ENCODE measurements around the gene PSMA7. TPM values are rescaled to one million over a fixed set of nuclear protein-coding genes. Genes with fewer than 3 reads are reported as not detected.

The PSMA7 gene
- 237 and 282 TPM in 2 replicates for total RNA-seq (ENCODE audit: low replicate concordance)

DNA sequence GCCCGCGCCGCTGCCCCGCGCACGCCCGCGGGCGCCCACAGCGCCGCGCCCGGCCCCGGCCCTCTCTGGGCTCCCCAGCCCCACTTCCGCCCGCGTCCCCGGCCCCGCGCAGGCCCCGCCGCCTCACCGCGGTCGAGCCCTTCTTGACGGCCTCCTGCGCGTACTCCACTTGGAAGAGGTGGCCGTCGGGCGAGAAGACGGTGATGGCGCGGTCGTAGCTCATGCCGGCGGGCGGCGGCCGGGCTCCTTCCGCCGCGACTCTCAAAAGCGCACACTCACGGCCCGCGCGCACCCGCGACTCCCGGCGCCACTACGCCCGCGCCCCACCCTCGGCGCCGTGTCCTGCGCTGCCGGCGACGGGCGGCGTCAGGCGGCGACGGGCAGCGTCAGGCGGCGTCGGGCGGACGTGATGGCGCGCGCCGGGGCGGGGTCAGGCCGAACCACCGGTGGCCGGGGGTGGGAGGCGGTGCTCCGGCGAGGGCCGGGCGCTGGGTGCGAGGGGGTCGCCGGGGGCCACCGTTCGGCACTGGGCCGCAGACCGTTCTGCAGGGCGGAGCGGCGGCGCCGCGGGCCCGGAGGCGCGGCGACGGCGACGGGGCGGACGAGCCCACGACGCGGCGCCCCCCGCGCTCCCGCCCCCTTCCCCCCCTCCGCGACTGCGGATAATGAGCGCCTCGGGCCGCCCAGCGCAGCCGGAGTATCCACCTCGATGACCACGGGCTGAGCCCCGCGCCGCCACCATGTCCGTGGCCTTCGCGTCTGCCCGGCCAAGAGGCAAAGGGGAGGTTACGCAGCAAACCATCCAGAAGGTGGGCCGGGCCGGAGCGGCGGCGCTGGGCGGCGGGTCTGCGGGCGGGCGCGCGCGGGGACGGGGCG is at the start of gene PSMA7, which contains the start of gene SS18L1:
Gene PSMA7, minus strand, starts transcription at position 314 of the 876 bp plus-strand sequence. Its CDS starts 91 bp downstream, at position 223.
Gene SS18L1, plus strand, starts transcription at position 689 of the 876 bp plus-strand sequence. Its CDS starts 52 bp downstream, at position 741.
- TF ChIP-seq, protein P1, sequence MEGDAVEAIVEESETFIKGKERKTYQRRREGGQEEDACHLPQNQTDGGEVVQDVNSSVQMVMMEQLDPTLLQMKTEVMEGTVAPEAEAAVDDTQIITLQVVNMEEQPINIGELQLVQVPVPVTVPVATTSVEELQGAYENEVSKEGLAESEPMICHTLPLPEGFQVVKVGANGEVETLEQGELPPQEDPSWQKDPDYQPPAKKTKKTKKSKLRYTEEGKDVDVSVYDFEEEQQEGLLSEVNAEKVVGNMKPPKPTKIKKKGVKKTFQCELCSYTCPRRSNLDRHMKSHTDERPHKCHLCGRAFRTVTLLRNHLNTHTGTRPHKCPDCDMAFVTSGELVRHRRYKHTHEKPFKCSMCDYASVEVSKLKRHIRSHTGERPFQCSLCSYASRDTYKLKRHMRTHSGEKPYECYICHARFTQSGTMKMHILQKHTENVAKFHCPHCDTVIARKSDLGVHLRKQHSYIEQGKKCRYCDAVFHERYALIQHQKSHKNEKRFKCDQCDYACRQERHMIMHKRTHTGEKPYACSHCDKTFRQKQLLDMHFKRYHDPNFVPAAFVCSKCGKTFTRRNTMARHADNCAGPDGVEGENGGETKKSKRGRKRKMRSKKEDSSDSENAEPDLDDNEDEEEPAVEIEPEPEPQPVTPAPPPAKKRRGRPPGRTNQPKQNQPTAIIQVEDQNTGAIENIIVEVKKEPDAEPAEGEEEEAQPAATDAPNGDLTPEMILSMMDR (IDR thresholded peaks at IDR 0.05; ENCODE audit: insufficient read depth, low read length), result no peak
- peak; percentile 78 for DNase-seq (ENCODE audit: low read depth)
- peak within 1 kb of the TSS; percentile 77 for H3K4me3 ChIP-seq (ENCODE audit: low read depth, low read length)

DNA sequence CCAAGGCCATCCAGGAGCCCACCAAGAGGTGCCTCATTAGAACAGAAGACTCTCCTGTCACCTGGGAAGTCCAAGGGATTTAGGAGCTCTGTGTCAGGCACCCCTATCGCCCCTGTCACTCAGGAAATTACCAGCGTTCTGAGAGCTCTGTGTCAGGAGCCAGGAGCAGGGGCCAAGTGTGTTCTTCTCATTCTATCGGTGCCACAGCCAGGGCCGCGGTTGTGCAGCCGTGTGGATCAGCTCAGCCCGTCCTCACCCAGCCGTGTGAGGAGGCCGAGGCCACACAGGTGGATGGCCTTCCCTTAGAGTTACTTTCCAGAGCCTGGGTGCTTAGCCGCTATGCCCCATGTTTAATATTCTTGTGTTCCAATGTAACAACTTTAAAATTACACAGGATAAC is 49.4 kb upstream of the PSMA7 start:
- TF ChIP-seq, protein P1 (IDR thresholded peaks at IDR 0.05; ENCODE audit: insufficient read depth, low read length), result no peak
- DNase-seq (ENCODE audit: low read depth), result no peak
- no peak overlapping the region for H3K4me3 ChIP-seq (ENCODE audit: low read depth, low read length)

DNA sequence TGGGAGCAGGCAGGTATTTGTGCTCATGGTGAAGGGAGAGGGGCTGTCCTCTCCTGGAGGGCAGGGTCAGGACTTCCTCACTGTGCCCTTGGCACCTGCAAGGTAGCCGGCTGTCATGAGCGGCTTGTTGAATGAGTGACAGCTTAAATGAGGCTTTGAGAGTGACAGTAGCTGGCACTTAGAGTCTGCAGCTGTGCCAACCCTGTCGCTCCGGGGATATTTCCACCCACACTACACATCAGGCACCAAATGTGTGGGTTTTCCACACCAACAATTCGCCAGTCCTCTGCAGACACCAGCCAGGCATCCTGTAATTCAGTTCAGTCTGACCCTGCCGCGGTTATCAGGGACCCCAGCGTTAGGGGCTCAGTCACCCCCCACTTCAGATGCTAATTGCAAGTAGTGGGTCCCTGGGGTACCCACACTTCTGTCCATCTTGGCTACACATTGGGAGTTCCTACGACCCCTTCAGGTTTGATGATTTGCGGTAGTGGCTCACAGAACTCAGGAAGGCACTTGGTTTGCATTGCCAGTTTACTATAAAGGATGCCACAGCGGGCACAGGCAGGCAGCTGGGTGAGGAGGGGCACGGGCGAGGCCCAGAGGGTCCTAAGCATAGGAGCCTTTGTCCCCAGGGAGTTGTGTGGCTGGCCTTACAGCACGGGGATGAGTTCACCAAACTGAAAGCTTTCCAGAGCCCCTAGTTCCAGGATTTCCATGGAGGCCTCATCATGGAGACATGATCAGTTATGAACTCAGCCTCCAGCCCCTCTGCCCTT is 48.8 kb upstream of the PSMA7 start:
- no peak overlapping the region for H3K4me3 ChIP-seq (ENCODE audit: low read depth, low read length)
- TF ChIP-seq, protein P1 (IDR thresholded peaks at IDR 0.05; ENCODE audit: insufficient read depth, low read length), result no peak
- no peak for DNase-seq (ENCODE audit: low read depth)

DNA sequence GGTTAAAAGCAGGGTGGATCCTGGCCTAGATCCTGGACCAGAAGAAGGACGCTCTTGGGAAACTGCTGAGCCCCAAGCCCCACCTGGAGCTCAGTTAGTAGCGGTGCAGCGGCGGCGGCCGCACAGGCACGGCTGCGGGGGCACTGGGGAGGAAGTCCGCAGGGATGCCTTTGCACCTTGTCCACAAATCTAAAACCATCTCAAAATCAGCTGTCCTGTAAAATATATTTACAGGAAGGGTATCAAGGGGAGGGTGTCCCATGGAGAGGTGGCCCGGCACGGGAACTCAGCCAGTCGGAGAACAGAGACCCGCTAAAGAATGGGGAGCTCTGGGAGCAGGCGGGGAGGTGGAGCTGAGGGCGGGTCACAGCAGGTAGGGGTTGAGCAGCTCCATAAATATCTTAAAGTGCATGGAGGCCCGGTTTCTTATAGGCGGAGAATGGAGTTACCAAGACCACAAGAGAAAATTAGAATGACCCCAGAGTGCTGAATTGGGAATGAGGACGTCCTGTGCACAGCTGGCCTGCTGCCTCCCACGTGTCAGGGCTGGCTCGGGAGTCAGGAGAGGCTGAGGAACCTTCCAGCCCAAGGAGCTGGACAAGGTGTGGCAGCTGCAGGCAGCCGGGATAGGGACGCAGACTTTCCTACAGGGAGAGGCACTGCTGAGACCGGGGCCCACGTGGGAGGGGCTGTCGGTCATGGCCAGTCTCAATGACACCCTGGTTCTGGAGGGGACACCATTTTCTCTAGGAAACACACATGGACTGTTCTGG is 47.6 kb upstream of the PSMA7 start:
- H3K4me3 ChIP-seq (ENCODE audit: low read depth, low read length), result no peak overlapping the region
- DNase-seq (ENCODE audit: low read depth), result no peak
- TF ChIP-seq, protein P1 (IDR thresholded peaks at IDR 0.05; ENCODE audit: insufficient read depth, low read length), result no peak

DNA sequence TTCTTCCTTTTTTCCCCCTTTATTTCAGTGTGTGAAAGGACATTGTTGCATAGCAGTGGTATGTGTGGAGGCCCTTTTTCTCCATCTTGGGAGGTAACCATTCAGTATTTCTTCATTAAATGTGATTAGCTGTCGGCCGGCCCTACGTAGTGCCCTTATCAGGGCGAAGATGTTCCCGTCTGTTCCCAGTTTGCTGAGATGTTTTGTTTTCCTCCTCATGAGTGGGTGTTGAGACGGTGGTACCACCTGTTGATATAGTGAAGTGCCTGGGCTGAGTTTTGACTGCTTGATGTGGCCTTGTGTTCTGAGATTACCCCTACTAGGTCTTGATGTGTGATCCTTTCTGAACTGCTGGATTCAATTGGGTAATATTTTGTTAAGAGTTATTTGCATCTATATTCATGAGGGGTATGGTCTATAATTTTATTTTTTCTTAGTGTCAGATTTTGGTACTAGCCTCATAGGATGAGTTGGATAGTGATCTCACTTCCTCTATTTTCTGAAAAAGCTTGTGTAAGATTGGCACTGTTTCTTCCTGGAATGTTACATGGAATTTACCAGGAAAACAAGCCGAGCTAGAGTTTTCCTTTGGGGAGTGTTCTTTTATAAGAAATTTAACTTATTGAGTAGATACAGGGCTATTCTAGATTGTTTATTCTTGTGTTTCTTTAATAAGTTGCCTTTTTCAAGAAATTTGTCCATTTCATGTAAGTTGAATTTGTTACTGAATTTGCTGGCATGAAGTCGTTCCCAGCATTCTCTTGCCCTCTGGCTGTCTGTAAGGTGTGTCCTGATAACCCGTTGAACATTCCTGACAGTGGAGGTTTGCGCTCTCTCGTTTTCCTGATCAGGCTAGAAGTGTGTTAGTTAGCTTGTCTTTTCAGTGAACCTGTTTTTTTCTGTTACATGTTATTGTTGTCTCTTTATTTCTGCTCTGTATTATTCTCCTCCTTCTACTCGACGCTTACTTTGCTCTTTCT is 44.0 kb upstream of the PSMA7 start:
- H3K4me3 ChIP-seq (ENCODE audit: low read depth, low read length), result no peak overlapping the region
- DNase-seq (ENCODE audit: low read depth), result peak; percentile 68
- TF ChIP-seq, protein P1 (IDR thresholded peaks at IDR 0.05; ENCODE audit: insufficient read depth, low read length), result no peak

Measured in fibroblast of the aortic adventitia (primary cell).